GM18519 (cell line): ENCODE measurements around the gene EXD3.
A peak's percentile ranks its signal among the peaks of the same experiment; 100 is the strongest.

ENCODE experiments used
- ATAC-seq: cut with Tn5 transposase; IDR thresholded peaks from one replicate; pipeline ENCODE4 v1.9.1; 2021; ENCODE audit warnings: mild to moderate bottlenecking, moderate library complexity; ENCODE audit not compliant: unreplicated experiment, low FRiP score

The EXD3 gene

DNA sequence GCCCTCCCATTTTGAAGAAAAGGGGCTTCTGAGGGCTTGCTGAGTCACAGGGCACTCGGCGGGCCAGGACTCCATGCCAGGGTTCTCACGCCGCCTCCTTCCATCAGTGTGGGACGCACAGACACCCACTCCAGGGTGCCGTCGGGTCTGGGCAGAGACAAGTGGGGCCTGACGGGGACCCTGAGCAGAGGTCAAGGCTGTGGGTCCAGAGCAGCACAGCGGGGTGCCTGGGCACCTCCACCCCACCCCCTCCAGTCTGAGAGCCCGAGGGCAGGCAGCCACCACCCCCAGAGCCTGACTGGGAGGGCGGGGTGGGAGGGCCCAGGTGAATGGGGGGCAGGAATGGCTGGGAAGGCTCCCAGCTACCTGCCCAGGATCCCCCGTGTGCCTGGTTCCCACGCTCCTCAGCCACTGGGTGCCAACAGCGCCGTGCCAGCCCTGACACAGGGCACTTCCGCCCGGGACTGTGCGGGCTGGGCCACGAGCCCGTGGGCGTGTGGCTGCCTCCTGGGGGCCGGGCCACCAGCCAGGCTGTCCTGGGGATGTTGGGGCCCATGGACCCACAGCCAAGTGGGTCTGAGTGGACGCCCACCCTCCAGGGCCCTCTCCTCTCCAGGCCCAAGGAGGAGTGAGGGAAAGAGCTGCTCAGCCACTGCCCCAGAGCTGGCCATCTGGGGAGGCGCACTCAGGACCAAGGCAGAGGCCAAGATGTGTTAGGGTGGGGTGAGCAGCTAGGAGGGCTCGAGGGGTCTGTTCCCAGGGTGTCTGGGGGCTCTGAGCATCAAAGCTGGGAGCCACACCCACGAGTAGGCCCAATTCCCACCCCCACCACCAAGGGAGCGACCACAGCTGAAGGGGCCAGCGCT, 110.7 kb downstream of the EXD3 start:
- no peak for ATAC-seq

DNA sequence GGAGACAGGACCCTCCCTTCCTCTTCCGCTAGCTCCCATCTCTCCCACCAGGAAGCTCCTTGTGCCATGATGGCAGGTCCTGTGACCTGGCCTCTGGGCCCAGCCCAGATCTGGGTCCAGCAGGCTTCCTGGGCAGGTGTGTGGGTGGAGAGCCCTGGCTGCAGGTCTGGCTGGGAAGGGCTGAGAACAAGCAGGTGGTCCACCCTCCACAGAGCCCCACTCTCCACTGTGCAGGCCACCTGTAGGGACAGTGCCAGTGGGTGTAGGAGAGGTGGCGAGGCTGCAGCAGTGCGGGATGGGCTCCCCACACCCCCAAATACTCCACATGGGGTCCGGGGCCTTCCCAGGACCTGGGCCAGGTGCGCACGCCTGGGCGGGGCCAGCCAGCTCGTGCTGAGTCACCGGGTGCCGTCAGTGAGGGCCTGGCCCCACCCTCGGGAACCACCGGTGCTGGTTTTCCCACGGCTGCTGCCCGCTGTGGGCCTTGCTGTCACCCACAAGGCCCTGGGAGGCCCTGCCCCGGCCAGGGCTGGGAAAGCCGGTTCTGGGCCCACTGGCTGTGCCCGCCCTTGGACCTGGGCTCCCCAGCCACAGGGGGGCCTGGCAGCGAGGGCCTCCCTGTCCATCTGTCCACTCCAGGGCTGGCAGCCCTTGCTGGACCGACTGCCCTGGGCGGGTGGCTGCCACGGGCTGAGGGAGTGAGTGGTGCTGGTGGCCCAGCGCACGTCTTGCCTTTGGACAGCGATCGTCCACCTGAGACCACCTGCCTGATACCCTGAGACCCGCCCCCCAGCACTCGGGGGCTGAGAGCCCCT, 111.6 kb downstream of the EXD3 start:
- no peak for ATAC-seq

DNA sequence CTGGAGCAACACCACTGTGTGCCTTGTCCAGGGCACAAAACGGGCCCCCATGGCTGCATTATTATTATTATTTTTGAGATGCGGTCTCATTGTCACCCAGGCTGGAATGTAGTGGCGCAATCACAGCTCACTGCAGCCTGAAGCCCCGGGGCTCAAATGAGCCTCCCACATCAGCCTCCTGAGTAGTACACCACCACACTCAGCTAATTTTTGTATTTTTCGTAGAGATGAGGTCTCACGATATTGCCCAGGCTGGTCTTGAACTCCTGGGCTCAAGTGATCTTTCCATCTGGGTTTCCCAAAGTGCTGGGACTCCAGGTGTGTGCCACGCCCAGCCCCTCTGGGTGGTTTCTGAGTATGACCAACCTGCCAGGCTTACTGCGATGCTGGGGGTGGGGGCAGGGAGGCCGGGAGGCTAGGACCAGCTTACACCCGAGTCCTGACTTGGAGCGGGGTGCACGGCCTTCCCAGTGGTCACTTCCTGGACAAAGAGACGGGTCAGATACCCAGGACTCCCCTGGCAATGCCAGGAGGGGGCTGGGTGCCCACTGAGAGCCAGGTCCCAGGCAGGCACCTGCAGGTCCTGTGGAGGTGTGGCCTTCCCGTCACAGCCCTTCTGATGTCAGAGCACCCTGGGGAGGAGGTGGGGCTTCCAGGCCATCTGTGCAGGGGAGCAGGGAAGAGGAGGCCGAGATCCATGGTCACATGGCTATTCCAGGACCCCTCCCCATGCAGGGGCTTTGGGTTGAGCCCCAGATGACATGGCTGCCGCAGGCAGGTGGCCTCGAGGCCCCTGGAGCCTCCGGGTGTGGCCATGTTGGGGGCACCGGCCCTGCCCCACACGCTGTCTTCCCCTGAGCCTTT, 112.5 kb downstream of the EXD3 start:
- no peak for ATAC-seq

DNA sequence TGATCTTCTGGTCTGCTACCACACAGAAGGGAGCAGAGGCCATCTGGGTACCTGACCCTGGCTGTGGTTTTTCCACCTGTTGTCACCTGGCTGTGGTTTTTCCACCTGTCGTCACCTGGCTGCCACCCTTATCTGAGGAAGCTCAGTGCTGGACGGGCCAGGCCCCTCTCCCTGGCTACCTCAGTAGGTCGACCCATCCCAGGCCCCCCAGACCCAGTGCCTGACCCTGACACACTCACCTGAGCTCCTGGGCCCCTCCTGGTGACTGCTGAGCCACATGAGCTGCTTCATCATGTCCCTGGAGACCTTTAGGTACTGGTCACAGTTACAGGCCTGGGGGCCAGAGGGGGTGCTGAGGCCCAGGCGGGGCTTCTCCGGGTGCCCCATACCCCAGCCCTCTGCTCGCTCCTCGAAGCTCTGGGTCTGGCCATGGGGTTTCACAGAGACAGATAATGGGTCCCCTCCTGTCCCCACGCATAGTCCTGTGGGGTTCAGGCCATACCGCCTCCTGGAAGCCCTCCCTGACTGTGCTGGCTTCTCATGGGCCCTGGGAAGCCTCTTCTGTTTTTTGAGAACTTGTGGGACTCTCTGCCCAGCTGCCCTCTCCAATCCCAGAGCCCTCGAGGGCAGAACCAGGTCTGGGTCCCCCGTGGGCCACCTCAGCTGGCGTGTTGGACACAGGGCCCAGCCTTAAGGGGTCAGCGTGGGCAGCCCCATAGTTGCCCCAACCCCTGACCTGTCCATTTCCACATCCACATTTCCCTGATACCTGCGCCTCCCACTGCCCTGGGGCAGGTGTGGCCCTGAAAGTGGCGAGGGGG, 113.4 kb downstream of the EXD3 start:
- no peak for ATAC-seq

DNA sequence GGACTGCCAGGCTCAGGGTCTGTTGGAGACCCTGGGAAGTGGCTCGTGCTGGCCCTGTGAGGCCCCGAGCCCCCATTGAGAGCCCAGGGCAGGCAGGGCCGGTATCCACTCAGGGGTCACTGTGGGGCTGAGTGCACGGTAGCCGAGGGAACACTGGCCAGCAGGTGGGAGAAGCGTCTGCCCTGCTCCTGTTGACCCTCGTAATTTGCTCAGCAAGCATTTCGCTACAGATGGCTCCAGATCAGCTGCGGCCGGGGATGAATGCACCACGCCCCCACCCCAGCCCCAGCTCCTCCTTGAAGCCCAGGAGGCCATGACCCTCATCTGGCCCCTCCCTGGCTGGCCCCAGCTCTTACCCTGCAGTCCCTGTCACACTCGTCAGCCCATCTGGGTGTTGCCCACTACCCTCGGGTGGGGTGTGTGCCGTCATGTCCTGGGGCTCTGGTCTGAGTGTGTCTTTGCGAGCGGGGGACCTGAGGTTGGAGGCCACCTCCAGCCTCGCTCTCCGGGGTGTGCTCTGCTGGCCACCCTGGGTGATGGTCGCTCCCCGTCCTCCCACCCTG, 114.8 kb downstream of the EXD3 start:
- no peak for ATAC-seq

DNA sequence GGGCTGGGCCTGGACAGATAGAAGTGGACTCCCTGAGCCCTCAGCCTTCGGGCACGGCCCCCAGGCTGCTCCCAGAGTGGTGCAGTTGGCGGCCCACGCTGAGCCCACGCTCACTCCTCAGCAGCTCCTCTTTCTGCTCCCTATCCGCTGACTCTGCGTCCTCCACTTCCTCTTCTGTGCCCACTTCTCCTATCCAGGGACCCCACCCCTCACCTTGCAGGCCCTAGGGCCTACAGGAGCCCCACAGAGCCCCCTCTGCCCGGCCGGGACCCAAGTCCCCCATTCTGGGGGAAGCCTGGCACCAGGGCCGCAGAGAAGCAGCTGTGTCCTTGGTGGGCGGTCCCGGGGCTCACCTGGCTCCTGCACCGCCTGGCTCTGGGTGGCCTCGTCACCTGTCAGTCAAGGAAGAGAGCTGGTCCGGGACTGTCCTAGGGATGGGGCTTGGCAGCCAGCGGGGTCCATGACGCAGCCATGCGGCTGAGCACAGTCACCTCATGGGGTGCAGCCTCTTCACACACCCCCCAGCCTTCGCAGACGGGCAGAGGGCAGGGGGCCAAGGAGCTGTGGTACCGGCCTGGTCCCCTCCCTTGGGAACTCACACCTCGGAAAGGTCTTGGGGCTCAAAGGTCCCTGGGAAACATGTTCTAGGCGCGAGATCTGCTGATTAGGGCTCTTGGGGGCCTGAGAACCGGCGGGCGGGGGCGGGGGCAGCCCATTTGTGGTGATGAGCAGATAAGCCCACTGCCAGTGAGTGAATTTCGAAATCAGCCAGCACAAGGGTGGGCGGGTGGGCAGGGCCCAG, 115.5 kb downstream of the EXD3 start:
- ATAC-seq, result no peak

DNA sequence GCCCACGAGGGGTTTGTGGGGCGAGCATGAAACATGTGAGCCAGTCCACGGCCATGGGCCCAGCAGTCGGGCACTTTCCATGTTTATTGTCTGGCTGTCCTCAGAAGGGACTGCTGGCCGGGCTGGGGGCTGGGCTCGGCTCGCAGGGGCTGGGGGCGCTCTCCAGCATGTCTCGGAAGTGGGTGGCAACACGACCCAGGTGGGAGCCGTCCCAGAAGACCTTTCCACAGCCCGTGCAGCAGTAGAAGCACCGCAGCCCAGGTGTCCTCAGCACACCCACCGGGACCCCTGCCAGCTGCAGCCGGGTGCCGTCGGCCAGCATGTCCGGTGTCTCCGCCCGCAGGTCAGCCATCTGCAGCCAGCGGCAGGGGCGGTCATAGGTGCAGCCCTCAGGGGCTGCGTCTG, 116.1 kb downstream of the EXD3 start:
- ATAC-seq, result no peak

DNA sequence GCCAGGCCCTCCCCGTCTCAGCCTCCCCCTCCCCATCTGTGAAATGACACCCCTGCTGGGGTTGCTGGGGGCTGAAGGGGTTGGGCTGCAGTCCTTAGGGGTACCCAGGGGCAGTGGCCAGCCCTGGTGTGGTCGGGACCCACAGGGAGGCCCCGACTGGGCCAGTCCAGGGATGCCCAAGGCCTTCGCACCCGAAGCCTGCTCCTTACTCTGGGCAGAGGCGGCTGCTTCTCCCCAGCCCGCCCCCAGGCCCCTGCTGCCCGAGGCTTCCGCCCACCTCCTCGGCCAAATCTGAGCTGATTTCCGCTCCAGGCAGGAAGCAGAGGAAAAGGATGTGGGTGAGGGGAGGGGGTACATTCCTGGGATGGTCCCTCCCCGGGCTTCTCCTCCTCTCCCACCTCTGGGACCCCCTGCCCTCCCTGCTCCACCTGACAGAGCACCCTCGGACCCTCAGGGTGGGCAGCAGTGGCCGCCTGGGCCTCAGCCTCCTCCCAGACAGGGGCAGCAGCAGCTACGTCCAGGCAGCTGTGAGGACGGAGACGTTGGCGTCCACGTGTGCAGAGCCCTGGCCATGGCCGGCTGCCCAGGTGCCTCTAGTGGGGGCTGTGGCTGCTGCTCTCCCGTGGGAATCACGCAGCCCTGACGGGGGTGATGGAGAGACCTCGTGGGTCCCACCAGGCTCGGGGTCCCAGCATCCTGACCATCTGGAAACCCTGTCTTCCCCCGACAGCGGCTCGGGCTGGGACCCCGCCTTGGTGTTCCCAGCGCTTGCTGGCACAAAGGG, 116.7 kb downstream of the EXD3 start:
- ATAC-seq, result no peak

DNA sequence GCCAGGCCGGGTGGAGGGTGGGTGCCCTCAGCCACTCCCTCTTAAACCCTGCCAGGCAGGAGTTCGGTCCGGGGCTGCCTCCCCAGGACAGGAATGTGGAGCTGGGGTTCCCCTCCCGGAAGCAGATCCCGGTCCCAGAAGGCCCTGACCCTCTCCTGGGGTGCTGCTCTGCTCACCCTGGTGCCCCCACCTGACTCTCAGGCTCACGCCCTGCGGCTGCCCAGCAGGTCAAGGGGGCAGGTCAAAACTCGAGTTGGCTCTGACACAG, 117.2 kb downstream of the EXD3 start:
- no peak for ATAC-seq

DNA sequence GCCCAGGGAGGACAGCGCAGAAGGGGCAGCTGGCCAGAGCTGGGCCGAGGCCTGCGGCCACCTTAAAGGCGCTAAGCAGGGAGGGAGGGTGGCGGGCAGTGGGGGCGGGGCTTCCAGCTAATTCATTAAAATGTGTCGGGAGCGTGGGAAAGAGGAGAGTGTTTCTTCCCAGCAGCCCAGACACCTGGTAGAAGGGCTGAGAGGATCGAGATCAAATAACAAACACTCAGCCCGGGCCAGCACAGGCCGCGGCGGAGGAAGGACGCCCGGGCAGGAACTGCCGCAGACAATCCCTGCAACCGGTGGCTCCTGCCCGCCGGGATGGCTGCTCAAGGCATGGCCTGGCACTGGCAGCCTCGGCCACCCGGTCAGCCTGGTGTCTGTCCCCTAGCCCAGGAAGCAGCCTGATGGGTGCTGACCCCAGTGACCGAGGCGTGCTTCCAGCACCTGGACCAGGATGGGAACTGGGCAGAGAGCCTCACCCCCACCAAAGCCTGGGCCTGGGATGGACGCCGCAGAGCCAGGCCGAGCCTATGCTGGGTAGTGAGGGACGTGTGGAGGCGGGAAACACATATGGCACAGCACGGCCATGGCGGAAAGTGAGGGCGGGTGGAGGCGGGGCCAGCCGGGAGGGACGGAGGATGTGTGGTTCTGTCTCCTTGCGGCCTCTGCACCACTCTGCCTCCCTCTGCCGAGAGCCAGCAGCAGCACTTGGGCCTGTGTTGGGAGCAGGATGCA, 117.7 kb downstream of the EXD3 start:
- ATAC-seq, result no peak

DNA sequence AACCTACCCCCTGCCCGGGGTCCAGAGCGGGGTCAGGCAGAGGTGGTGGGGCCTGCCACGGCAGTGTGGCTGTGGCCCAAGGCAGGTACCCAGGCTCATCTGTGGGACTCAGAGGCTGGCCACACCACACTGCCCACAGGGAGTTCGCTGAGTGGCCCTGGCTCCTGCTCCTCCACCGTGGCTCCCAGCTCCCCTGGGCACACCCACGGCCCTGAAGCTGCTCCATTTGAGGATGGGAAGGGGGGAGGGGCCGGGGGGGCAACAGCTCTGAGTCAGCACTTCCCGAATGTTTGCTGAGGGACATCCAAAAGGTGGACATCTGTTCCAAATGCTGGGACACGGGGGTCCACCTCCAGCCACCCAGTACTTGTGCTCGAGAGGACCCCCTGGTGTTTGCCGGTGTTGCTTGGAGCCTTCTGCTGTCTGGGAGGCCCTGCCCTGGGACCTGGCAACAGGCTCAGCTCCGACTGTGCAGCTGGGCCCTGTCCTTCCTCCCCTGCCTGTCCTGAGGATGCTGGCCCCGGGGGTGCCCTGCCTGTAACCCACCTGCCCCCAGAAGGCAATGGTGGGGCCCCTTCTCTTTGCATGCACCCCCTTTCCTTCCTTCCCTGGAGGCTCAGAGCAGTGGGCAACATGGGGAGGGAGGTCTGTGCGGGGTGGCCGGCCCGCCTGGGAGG, 118.4 kb downstream of the EXD3 start:
- ATAC-seq, result no peak

DNA sequence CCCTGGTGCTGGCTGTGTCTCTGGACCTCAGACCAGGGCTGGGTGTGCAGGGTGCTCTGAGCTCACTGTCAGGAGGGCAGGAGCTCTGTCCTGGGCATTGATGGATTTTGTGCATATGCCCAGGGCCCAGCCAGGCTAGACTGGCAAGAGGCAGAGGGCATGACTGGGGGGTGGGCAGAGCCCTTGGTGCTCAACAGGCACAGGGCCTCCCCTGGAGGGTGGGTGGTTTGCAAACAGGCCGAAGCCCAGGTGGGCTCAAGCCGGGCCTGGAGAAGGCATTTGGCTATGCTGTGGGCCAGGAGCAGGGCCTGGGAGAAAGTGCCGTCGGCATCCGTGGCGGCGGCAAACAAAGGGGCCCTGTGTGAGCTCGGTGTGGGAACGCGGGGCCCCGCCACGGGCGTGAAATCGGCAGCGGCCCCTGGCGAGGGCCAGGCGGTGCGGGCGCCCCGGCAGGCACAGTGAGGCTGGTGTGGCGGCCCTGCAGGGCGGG, 119.0 kb downstream of the EXD3 start:
- ATAC-seq, result no peak

DNA sequence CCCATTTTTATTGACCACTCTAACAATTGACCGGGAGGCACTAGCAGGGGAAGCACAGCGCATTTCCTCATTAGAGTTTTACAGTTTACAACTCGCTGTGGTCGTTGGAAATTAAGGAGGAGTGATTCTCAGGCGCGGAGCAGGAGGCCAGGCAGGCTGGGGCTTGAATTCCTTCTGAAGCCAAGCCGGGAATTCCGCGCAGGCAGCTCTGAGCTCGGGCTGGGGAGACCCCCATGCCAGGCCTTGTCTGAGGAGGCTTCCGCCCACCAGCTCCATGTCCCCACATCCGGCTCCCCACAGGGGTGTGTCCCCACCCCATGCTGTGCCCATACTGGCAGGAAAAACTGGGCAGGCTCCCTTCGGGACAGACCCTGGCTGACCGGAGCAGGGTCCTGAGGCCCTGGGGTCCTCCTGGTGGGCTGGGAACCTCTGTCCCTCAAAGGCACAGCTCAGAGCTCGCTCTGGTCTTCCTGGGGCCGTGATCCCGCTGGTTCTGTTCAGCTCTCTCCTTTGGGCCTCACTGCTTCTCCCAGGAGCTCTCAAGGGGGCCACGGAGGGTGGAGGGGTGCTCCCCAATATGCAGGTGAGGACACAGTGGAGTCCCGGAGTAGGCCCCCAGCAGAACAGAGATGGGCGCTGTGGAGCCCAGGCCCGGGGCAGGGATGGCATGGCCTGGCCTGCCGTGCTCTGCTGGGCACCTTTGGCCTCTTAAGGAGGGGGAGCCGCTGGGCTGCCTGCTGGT, 119.6 kb downstream of the EXD3 start:
- ATAC-seq, result no peak

DNA sequence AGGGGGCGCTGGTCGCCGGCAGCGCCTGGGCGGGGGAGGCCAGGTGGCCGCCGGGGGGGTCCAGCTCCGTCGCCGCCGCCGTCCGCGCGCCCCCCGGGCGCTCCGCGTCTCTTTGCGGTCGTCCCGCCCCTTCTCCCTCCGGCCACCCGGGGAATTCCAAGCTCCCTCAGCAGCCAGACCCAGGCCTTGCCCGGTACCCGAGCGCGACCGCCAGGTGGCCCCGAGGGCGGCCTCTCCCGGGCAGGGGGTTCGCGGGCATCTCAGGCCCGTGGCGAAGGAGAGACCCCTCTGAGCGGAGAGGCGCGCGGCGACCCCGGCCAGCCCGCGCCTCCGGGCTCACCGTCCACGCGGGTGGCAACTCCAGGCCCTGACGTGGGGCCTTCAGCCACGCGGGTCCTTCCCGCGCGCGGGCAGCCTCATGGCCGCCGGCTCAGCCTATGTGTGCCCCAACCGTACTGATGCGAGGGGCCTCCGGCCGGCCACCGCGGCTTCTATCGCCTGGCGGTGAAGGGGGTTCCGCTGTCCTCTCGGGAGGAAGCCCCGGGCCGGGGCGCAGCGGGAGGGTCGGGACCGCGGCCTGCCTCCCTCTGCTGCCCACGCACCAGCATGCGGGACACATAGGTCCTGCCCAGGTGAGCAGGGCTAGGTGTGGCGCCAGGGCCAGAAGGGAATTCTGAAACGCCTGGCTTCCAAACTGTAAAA, 120.4 kb downstream of the EXD3 start:
- peak; percentile 34 for ATAC-seq

DNA sequence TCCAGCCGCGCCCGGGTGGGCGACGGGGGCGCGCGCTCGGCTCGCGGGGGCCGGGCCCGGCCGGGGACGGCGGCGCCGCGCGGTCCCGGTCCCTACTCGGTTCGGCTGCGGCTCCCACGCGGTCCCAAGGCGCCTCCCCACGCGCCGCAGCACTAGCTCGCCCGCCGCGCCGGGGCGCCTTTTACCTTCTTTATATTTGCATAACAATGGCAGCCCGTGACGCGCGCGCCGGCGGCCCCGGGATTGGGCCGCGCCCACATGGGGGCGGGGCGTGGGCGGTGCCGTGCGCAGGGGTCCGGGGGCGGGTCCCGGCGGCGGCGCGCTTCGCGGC, 120.9 kb downstream of the EXD3 start, which contains the start of gene NRARP:
Gene NRARP (minus strand): TSS at position 154 of the 331 bp plus-strand sequence. CDS start 343 bp downstream, outside the sequence.
- ATAC-seq, result peak; percentile 55
